K562 (cell line): ENCODE data around the gene CRNKL1. TPM values are rescaled to one million over a fixed set of nuclear protein-coding genes. Genes with fewer than 3 reads are reported as not detected.

Experiments used
- HMG20B ChIP-seq: fragments of 250-450 bp; sonication (Bioruptor Pico); IDR thresholded peaks from 2 replicates; pipeline ENCODE4 v1.5.0; 2021; ENCODE audit warnings: mild to moderate bottlenecking
- KDM4B ChIP-seq, 2 experiments: fragments of 450-650 bp in 1 of 2; sonication (generic) in 1 of 2; IDR thresholded peaks; 2 replicates each; pipeline ENCODE4 v1.6.1; 2016 to 2017; ENCODE audit warnings: borderline replicate concordance in 2 of 2, antibody characterized with exemption in 1 of 2, low read depth in 1 of 2, mild to moderate bottlenecking in 1 of 2
- MAZ ChIP-seq, 2 experiments: fragments of 450-650 bp in 1 of 2; sonication (generic) in 1 of 2; formaldehyde crosslinking; IDR thresholded peaks in 1 of 2; conservative IDR thresholded peaks in 1 of 2; 2 replicates each; pipeline versions ENCODE4 v1.4.0 to v1.5.0; 2020; ENCODE audit warnings: mild to moderate bottlenecking in 1 of 2, missing genetic modification reagents in 1 of 2
- NUFIP1 ChIP-seq: fragments of 450-650 bp; IDR thresholded peaks from 2 replicates; pipeline ENCODE4 v1.6.1; 2018; ENCODE audit not compliant: partially characterized antibody
- polyA plus RNA-seq, 8 experiments: library from polyadenylated mRNA; depleted of rRNA in 4 of 8; stranded (reverse) in 5 of 8; unstranded in 3 of 8; fragments of >200 nt; fragmentation: Nextera tagmentation in 2 of 8; fragmentation: Illumina TruSeq in 1 of 8; extraction: Ambion mirVana in 2 of 8; extraction: Trizol in 1 of 8; gene quantifications; 2 replicates each; pipeline versions ENCODE4 v1.2.1 to v1.2.3, GENCODE V29; 2011 to 2014; ENCODE audit warnings: inconsistent platforms in 1 of 8, missing spikeins in 1 of 8
- total RNA-seq, 7 experiments: library from RNA; depleted of rRNA in 6 of 7; stranded (reverse); fragments of >200 nt in 6 of 7; fragmentation: Illumina TruSeq in 2 of 7; extraction: Trizol in 2 of 7; gene quantifications; 2 replicates each; pipeline versions ENCODE4 v1.2.1 to v1.2.3, GENCODE V29; 2011 to 2021; ENCODE audit warnings: low replicate concordance in 1 of 7
- TF ChIP-seq, protein P1 (sequence below), 2 experiments: fragments of 150-350 bp in 1 of 2; IDR thresholded peaks; 2 replicates each; pipeline ENCODE4 v1.6.1; 2012 to 2016; ENCODE audit warnings: low read depth in 2 of 2, low read length in 2 of 2, mild to moderate bottlenecking in 1 of 2, moderate library complexity in 1 of 2
- TF ChIP-seq, protein P2 (sequence below): fragments of 450-650 bp; IDR thresholded peaks from 2 replicates; pipeline ENCODE4 v1.6.1; 2016; ENCODE audit warnings: mild to moderate bottlenecking, moderate library complexity
- TF ChIP-seq, protein P3 (sequence below): sonication (generic); formaldehyde crosslinking; IDR thresholded peaks from 2 replicates; pipeline ENCODE4 v1.8.0; 2022; ENCODE audit warnings: mild to moderate bottlenecking, missing genetic modification reagents

Gene CRNKL1
- total and polyA plus RNA-seq, 9 of the 15 experiments (the other 6 are each of a cell fraction or from before 2014, with no cell fraction given), result 8.1 to 17.0 (median 11.7) TPM

DNA sequence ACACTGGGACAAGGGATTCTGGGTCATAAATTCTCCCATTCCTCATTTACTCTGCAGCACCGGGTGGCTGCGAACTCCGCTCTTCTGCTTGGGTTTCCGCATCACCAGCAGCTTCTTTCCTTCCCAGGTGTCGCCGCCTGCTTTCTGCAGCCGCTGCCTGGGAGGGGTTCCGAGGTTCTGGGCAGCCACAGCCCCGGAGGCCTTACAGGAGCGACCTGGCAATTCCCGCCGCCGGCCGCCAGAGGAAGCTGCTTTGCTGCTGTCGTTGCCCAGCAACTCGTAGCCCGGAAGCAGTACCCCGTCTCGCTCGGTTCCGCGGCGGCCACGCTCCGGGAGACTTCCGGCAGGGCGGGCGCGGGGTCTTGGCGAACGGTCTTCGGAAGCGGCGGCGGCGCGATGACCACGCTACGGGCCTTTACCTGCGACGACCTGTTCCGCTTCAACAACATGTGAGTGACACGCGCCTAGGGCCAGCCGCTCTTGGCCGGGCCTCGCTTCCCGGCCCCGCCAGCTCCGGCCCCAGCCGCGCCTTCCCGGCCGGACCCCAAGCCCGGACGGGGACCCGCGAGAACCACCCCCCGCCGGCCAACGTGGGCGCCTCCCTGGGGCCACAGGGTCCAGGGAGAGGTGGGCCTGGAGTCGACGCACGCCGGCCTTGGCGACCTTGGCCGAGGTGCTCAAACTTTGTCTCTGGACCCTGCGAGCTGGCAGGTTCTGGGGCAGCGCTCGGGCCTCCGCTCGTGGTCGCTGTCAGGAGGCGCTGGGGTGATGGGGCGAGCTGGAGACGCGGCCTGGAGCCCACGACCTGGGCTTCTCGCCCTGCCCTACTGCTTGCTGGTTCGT lies 35.0 kb downstream of the CRNKL1 start, which contains the start of gene NAA20 (continued):
- TF ChIP-seq, protein P1, sequence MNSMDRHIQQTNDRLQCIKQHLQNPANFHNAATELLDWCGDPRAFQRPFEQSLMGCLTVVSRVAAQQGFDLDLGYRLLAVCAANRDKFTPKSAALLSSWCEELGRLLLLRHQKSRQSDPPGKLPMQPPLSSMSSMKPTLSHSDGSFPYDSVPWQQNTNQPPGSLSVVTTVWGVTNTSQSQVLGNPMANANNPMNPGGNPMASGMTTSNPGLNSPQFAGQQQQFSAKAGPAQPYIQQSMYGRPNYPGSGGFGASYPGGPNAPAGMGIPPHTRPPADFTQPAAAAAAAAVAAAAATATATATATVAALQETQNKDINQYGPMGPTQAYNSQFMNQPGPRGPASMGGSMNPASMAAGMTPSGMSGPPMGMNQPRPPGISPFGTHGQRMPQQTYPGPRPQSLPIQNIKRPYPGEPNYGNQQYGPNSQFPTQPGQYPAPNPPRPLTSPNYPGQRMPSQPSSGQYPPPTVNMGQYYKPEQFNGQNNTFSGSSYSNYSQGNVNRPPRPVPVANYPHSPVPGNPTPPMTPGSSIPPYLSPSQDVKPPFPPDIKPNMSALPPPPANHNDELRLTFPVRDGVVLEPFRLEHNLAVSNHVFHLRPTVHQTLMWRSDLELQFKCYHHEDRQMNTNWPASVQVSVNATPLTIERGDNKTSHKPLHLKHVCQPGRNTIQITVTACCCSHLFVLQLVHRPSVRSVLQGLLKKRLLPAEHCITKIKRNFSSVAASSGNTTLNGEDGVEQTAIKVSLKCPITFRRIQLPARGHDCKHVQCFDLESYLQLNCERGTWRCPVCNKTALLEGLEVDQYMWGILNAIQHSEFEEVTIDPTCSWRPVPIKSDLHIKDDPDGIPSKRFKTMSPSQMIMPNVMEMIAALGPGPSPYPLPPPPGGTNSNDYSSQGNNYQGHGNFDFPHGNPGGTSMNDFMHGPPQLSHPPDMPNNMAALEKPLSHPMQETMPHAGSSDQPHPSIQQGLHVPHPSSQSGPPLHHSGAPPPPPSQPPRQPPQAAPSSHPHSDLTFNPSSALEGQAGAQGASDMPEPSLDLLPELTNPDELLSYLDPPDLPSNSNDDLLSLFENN (IDR thresholded peaks at IDR 0.05; ENCODE audit: low read depth in 2 of 2, low read length in 2 of 2), result no peak
- TF ChIP-seq MAZ (CRISPR knock-in tag; conservative IDR thresholded peaks at IDR 0.05 in 1 of 2, IDR thresholded peaks at IDR 0.05 in 1 of 2) (peak; percentile 51 to 57), HMG20B (no peak), KDM4B (IDR thresholded peaks at IDR 0.05; ENCODE audit: borderline replicate concordance in 2 of 2, low read depth in 1 of 2) (peak in 1 of 2 experiments; percentile 77; a peak in 1 of 4 replicates), NUFIP1 (no peak)
- TF ChIP-seq, protein P2, sequence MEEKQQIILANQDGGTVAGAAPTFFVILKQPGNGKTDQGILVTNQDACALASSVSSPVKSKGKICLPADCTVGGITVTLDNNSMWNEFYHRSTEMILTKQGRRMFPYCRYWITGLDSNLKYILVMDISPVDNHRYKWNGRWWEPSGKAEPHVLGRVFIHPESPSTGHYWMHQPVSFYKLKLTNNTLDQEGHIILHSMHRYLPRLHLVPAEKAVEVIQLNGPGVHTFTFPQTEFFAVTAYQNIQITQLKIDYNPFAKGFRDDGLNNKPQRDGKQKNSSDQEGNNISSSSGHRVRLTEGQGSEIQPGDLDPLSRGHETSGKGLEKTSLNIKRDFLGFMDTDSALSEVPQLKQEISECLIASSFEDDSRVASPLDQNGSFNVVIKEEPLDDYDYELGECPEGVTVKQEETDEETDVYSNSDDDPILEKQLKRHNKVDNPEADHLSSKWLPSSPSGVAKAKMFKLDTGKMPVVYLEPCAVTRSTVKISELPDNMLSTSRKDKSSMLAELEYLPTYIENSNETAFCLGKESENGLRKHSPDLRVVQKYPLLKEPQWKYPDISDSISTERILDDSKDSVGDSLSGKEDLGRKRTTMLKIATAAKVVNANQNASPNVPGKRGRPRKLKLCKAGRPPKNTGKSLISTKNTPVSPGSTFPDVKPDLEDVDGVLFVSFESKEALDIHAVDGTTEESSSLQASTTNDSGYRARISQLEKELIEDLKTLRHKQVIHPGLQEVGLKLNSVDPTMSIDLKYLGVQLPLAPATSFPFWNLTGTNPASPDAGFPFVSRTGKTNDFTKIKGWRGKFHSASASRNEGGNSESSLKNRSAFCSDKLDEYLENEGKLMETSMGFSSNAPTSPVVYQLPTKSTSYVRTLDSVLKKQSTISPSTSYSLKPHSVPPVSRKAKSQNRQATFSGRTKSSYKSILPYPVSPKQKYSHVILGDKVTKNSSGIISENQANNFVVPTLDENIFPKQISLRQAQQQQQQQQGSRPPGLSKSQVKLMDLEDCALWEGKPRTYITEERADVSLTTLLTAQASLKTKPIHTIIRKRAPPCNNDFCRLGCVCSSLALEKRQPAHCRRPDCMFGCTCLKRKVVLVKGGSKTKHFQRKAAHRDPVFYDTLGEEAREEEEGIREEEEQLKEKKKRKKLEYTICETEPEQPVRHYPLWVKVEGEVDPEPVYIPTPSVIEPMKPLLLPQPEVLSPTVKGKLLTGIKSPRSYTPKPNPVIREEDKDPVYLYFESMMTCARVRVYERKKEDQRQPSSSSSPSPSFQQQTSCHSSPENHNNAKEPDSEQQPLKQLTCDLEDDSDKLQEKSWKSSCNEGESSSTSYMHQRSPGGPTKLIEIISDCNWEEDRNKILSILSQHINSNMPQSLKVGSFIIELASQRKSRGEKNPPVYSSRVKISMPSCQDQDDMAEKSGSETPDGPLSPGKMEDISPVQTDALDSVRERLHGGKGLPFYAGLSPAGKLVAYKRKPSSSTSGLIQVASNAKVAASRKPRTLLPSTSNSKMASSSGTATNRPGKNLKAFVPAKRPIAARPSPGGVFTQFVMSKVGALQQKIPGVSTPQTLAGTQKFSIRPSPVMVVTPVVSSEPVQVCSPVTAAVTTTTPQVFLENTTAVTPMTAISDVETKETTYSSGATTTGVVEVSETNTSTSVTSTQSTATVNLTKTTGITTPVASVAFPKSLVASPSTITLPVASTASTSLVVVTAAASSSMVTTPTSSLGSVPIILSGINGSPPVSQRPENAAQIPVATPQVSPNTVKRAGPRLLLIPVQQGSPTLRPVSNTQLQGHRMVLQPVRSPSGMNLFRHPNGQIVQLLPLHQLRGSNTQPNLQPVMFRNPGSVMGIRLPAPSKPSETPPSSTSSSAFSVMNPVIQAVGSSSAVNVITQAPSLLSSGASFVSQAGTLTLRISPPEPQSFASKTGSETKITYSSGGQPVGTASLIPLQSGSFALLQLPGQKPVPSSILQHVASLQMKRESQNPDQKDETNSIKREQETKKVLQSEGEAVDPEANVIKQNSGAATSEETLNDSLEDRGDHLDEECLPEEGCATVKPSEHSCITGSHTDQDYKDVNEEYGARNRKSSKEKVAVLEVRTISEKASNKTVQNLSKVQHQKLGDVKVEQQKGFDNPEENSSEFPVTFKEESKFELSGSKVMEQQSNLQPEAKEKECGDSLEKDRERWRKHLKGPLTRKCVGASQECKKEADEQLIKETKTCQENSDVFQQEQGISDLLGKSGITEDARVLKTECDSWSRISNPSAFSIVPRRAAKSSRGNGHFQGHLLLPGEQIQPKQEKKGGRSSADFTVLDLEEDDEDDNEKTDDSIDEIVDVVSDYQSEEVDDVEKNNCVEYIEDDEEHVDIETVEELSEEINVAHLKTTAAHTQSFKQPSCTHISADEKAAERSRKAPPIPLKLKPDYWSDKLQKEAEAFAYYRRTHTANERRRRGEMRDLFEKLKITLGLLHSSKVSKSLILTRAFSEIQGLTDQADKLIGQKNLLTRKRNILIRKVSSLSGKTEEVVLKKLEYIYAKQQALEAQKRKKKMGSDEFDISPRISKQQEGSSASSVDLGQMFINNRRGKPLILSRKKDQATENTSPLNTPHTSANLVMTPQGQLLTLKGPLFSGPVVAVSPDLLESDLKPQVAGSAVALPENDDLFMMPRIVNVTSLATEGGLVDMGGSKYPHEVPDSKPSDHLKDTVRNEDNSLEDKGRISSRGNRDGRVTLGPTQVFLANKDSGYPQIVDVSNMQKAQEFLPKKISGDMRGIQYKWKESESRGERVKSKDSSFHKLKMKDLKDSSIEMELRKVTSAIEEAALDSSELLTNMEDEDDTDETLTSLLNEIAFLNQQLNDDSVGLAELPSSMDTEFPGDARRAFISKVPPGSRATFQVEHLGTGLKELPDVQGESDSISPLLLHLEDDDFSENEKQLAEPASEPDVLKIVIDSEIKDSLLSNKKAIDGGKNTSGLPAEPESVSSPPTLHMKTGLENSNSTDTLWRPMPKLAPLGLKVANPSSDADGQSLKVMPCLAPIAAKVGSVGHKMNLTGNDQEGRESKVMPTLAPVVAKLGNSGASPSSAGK, result peak; percentile 32; the same call in 1 of the 2 replicates
- TF ChIP-seq, protein P3, sequence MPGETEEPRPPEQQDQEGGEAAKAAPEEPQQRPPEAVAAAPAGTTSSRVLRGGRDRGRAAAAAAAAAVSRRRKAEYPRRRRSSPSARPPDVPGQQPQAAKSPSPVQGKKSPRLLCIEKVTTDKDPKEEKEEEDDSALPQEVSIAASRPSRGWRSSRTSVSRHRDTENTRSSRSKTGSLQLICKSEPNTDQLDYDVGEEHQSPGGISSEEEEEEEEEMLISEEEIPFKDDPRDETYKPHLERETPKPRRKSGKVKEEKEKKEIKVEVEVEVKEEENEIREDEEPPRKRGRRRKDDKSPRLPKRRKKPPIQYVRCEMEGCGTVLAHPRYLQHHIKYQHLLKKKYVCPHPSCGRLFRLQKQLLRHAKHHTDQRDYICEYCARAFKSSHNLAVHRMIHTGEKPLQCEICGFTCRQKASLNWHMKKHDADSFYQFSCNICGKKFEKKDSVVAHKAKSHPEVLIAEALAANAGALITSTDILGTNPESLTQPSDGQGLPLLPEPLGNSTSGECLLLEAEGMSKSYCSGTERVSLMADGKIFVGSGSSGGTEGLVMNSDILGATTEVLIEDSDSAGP, result no peak
